ENCODE results near the gene ZNF275. TPM values are rescaled to one million over a fixed set of nuclear protein-coding genes. Genes with fewer than 3 reads are reported as not detected.

Gene ZNF275
- total RNA-seq, 1 experiment from 2014 or later: 16.6 TPM

DNA sequence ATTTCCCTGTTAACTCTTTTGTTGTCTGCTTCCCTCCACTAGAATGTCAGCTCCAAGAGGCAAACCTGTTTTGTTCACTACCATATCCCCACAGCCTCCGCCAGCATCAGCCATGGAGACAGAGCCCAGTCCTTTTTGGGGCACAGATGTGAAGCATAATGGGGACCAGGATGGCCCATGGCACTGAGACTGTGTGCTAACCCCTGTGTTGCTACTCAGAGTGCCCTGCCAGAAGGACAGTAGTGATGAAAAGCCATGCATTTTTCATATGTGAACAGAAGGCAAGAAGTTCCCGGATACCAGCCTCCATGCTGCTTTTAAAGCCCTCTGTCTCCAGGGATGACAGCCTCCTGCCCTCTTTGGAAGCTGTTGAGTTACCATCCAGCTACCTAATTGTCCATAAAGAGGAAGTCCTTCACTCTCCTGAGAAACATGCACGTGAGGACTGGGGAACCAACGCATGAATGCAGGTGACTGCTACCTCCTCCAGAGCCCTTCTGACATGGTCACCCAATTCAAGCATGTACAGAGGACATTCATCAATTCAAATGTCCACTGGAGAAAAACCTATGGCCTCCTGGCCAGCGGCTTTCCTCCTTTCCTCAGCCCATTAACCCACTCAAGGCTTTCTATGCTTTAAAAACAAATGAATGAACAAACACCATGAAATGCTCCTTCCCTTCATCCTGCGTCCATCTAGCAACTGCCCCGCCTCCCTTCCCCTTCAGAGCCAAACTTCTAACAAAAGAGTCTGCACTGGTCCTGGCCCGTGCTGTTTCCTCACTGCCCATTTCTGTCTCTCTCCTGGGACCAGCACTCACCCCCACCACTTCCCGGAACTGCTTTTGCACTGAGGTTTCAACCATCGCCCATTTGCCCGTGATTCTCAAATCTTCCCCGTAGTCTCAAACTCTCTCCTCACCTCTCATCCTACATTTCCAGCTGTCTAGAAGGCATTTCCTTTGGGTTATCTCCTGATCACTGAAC is 30.4 kb upstream of the ZNF275 start:
- no peak overlapping the region for H3K4me2 ChIP-seq (ENCODE audit: low read depth, low read length, poor library complexity, severe bottlenecking)
- no peak overlapping the region for H3K27ac ChIP-seq (ENCODE audit: low read length)
- no peak for DNase-seq
- no peak overlapping the region for H2AFZ ChIP-seq (ENCODE audit: low read length)
- no peaks in the 10 kb centered on the region for H3K4me1 ChIP-seq (ENCODE audit: low read length)
- no peak overlapping the region for H3K9ac ChIP-seq (ENCODE audit: low read length)
- no peaks in the 10 kb centered on the region for H3K9me2 ChIP-seq (replicated peaks; ENCODE audit: insufficient read depth, low read length)
- no peaks in the 10 kb centered on the region for H3K36me3 ChIP-seq (ENCODE audit: insufficient read depth, low read length)
- no peak overlapping the region for H3K4me3 ChIP-seq (ENCODE audit: low read length)
- H3K9me3 ChIP-seq (ENCODE audit: low read length): no peaks in the 10 kb centered on the region
- H3K27me3 ChIP-seq (ENCODE audit: low read length): no peaks in the 10 kb centered on the region
- no peaks in the 10 kb centered on the region for H4K20me1 ChIP-seq (ENCODE audit: insufficient read depth, low read depth, low read length)
- H3K79me2 ChIP-seq (ENCODE audit: low read length): no peaks in the 10 kb centered on the region

DNA sequence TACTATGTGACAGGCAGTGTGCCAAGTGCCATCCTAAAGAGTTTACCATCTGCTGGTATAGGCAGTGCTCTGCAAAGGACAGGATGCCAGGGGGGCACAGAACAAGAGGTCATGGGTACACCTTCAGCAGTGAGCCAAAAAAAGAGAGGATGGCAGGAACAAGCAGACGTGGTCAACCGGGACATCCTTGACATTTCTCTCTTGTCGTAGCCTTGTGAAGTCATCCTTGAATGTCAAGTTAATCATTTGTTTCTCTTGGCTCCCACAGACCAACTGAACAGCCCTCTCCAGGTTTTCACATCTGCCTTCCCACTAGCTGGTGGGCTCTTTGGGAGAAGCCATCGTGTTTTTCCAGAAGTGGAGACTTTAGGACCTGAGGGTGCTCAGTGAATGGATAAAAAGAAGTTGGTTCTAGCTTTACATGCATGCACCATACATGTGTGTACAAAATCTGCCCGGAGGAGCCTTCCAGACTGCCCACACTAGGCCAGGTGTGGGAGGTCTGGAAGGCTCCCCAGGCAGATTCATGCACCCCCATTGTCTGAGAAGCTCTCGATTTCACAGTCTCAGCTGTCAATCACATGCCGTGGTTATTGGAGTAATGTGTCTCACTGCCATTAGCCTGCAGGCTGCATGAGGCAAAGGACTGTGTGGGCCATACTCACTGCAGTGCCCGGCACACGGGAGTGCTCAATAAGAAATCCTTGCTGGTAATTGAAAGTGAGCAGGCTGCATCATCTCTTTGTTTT is 28.8 kb upstream of the ZNF275 start:
- Histone ChIP-seq H3K9ac (ENCODE audit: low read length) (no peak overlapping the region), H3K36me3 (ENCODE audit: insufficient read depth, low read length) (no peaks in the 10 kb centered on the region), H3K79me2 (ENCODE audit: low read length) (no peaks in the 10 kb centered on the region), H3K4me1 (ENCODE audit: low read length) (no peaks in the 10 kb centered on the region), H3K27ac (ENCODE audit: low read length) (no peak overlapping the region), H2AFZ (ENCODE audit: low read length) (no peak overlapping the region), H3K4me2 (ENCODE audit: low read depth, low read length, poor library complexity, severe bottlenecking) (no peak overlapping the region), H3K4me3 (ENCODE audit: low read length) (no peak overlapping the region), H3K27me3 (ENCODE audit: low read length) (no peaks in the 10 kb centered on the region), H3K9me3 (ENCODE audit: low read length) (no peaks in the 10 kb centered on the region), H3K9me2 (replicated peaks; ENCODE audit: insufficient read depth, low read length) (no peaks in the 10 kb centered on the region), H4K20me1 (ENCODE audit: insufficient read depth, low read depth, low read length) (no peaks in the 10 kb centered on the region)
- DNase-seq: no peak

GRCh38 chrX:153305972-153306371 is 28.0 kb upstream of the ZNF275 start:
- Histone ChIP-seq H3K9me2 (replicated peaks; ENCODE audit: insufficient read depth, low read length) (no peaks in the 10 kb centered on the region), H3K79me2 (ENCODE audit: low read length) (no peaks in the 10 kb centered on the region), H3K9ac (ENCODE audit: low read length) (no peak overlapping the region), H3K4me1 (ENCODE audit: low read length) (no peaks in the 10 kb centered on the region), H4K20me1 (ENCODE audit: insufficient read depth, low read depth, low read length) (no peaks in the 10 kb centered on the region), H3K4me3 (ENCODE audit: low read length) (no peak overlapping the region), H3K27me3 (ENCODE audit: low read length) (no peaks in the 10 kb centered on the region), H3K4me2 (ENCODE audit: low read depth, low read length, poor library complexity, severe bottlenecking) (no peak overlapping the region), H2AFZ (ENCODE audit: low read length) (no peak overlapping the region), H3K27ac (ENCODE audit: low read length) (no peak overlapping the region), H3K9me3 (ENCODE audit: low read length) (no peaks in the 10 kb centered on the region), H3K36me3 (ENCODE audit: insufficient read depth, low read length) (no peaks in the 10 kb centered on the region)
- no peak for DNase-seq

- DNase-seq: no peak
- H3K4me2 ChIP-seq (ENCODE audit: low read depth, low read length, poor library complexity, severe bottlenecking): no peak overlapping the region
- H3K27me3 ChIP-seq (ENCODE audit: low read length): no peaks in the 10 kb centered on the region
- H3K9ac ChIP-seq (ENCODE audit: low read length): no peak overlapping the region
- no peaks in the 10 kb centered on the region for H3K79me2 ChIP-seq (ENCODE audit: low read length)
- H3K4me3 ChIP-seq (ENCODE audit: low read length): no peak overlapping the region
- no peaks in the 10 kb centered on the region for H3K36me3 ChIP-seq (ENCODE audit: insufficient read depth, low read length)
- H3K27ac ChIP-seq (ENCODE audit: low read length): no peak overlapping the region
- no peak overlapping the region for H2AFZ ChIP-seq (ENCODE audit: low read length)
- H3K4me1 ChIP-seq (ENCODE audit: low read length): no peaks in the 10 kb centered on the region
- H4K20me1 ChIP-seq (ENCODE audit: insufficient read depth, low read depth, low read length): no peaks in the 10 kb centered on the region
- no peaks in the 10 kb centered on the region for H3K9me3 ChIP-seq (ENCODE audit: low read length)
- no peaks in the 10 kb centered on the region for H3K9me2 ChIP-seq (replicated peaks; ENCODE audit: insufficient read depth, low read length)
Measured at GRCh38 chrX:153306527-153307115, 27.3 kb upstream of the ZNF275 start.

DNA sequence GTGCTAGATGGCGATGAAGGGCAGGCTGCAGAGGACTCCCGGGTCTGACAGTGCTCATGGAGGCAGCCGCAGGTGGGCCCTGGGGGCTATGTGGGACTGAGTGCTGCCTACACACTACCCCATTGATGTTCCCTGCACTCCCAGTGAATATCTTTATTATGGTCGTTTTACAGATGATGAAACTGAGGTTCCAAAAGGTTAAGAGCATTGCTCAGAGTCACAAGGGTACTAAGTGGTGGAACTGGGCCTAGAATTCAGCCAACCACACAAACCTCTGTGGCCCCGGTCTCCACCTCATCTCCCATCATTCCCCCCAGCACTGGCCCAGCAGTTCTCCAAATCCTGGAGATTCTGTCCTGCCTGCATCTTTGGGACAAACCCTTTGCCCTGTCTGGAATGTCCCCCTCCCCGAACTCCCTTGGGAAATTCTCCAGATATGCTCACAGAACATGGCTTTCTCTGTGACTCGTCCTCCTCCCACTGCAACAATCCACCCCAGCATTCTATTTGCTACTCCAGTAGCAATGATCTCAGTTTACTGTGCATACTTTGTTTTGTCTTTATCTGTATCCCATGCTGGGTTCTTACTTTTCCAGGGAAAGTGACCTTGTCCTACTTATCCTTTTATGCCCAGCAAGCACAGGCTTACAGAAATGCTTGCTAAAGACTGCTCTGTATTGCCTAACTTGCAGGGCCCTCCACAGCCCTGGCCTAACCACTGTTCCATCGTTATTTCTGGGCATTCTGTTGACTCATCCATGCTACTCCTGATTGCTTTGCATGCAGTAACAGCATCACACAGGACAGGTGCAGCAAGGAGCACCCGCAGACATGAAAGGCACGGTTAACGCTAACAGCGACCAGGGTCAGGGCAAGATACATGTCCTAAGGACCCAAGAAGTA is 26.4 kb upstream of the ZNF275 start:
- Histone ChIP-seq H4K20me1 (ENCODE audit: insufficient read depth, low read depth, low read length) (no peaks in the 10 kb centered on the region), H3K4me2 (ENCODE audit: low read depth, low read length, poor library complexity, severe bottlenecking) (no peak overlapping the region), H3K9ac (ENCODE audit: low read length) (no peak overlapping the region), H3K79me2 (ENCODE audit: low read length) (no peaks in the 10 kb centered on the region), H3K36me3 (ENCODE audit: insufficient read depth, low read length) (no peaks in the 10 kb centered on the region), H2AFZ (ENCODE audit: low read length) (no peak overlapping the region), H3K4me1 (ENCODE audit: low read length) (no peaks in the 10 kb centered on the region), H3K9me2 (replicated peaks; ENCODE audit: insufficient read depth, low read length) (no peaks in the 10 kb centered on the region), H3K4me3 (ENCODE audit: low read length) (no peak overlapping the region), H3K9me3 (ENCODE audit: low read length) (no peaks in the 10 kb centered on the region), H3K27ac (ENCODE audit: low read length) (no peak overlapping the region), H3K27me3 (ENCODE audit: low read length) (no peaks in the 10 kb centered on the region)
- DNase-seq: no peak

- no peaks in the 10 kb centered on the region for H3K79me2 ChIP-seq (ENCODE audit: low read length)
- no peaks in the 10 kb centered on the region for H3K9me2 ChIP-seq (replicated peaks; ENCODE audit: insufficient read depth, low read length)
- H3K27ac ChIP-seq (ENCODE audit: low read length): no peak overlapping the region
- H3K4me3 ChIP-seq (ENCODE audit: low read length): no peak overlapping the region
- H3K36me3 ChIP-seq (ENCODE audit: insufficient read depth, low read length): no peaks in the 10 kb centered on the region
- no peak overlapping the region for H3K4me2 ChIP-seq (ENCODE audit: low read depth, low read length, poor library complexity, severe bottlenecking)
- H3K4me1 ChIP-seq (ENCODE audit: low read length): no peaks in the 10 kb centered on the region
- H2AFZ ChIP-seq (ENCODE audit: low read length): no peak overlapping the region
- H4K20me1 ChIP-seq (ENCODE audit: insufficient read depth, low read depth, low read length): no peaks in the 10 kb centered on the region
- H3K9me3 ChIP-seq (ENCODE audit: low read length): no peaks in the 10 kb centered on the region
- no peak for DNase-seq
- no peak overlapping the region for H3K9ac ChIP-seq (ENCODE audit: low read length)
- H3K27me3 ChIP-seq (ENCODE audit: low read length): no peaks in the 10 kb centered on the region
Measured at GRCh38 chrX:153310901-153311300, 23.1 kb upstream of the ZNF275 start.

DNA sequence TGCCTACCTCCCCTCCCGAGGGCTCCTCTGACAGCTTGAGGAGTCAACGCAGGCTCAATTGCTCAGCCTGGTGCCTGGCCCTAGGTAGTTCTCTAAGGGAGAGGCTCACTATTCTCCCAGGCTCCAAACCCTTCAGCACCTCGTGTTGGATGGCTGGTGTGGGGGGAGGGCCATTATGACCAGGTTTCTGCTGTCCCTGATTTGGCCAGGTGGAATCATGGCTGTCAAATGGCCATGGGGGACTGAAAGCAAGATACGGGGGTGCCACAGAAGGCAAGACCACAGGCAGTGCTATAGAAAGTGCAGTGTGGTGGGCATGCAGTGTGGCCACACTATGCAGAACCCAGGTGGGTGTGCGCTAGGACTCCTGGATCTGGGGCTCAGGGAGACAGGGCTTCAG is 21.9 kb upstream of the ZNF275 start:
- no peak for DNase-seq
- H3K9me2 ChIP-seq (replicated peaks; ENCODE audit: insufficient read depth, low read length): no peaks in the 10 kb centered on the region
- no peaks in the 10 kb centered on the region for H3K27me3 ChIP-seq (ENCODE audit: low read length)

More for the DNA sequence above, 21.9 kb upstream of the ZNF275 start:
- Histone ChIP-seq H3K79me2 (ENCODE audit: low read length) (no peaks in the 10 kb centered on the region), H2AFZ (ENCODE audit: low read length) (no peak overlapping the region), H3K9ac (ENCODE audit: low read length) (no peak overlapping the region), H4K20me1 (ENCODE audit: insufficient read depth, low read depth, low read length) (no peaks in the 10 kb centered on the region), H3K9me3 (ENCODE audit: low read length) (no peaks in the 10 kb centered on the region), H3K4me3 (ENCODE audit: low read length) (no peak overlapping the region), H3K27ac (ENCODE audit: low read length) (no peak overlapping the region), H3K4me2 (ENCODE audit: low read depth, low read length, poor library complexity, severe bottlenecking) (no peak overlapping the region), H3K4me1 (ENCODE audit: low read length) (no peaks in the 10 kb centered on the region), H3K36me3 (ENCODE audit: insufficient read depth, low read length) (no peaks in the 10 kb centered on the region)

Measured in Karpas-422 (cell line).